K562 (cell line): Measurements from ENCODE around the gene FPR1. TPM values are rescaled to one million over a fixed set of nuclear protein-coding genes. Genes with fewer than 3 reads are reported as not detected.
A peak's percentile ranks its signal among the peaks of the same experiment; 100 is the strongest.

ENCODE experiments used
- DIDO1 ChIP-seq: fragments of 450-650 bp; IDR thresholded peaks from 2 replicates; pipeline ENCODE4 v1.6.1; 2016; ENCODE audit warnings: low read depth, missing biosample characterization, missing genetic modification characterization
- DMBX1 ChIP-seq: fragments of 250-450 bp; sonication (Bioruptor Pico); IDR thresholded peaks from 2 replicates; pipeline ENCODE4 v1.8.0; 2022; ENCODE audit warnings: inconsistent platforms, mild to moderate bottlenecking, moderate library complexity, borderline replicate concordance
- E2F5 ChIP-seq: sonication (generic); formaldehyde crosslinking; IDR thresholded peaks from 2 replicates; pipeline ENCODE4 v1.8.0; 2022; ENCODE audit warnings: mild to moderate bottlenecking, missing genetic modification reagents
- FOS ChIP-seq: IDR thresholded peaks from 3 replicates; pipeline ENCODE4 v1.6.1; 2011; ENCODE audit not compliant: insufficient read length; ENCODE audit errors: extremely low read depth
- GTF3C2 ChIP-seq: IDR thresholded peaks from 3 replicates; pipeline ENCODE4 v1.6.1; 2011; ENCODE audit warnings: borderline replicate concordance, mild to moderate bottlenecking, moderate library complexity; ENCODE audit not compliant: insufficient read length; ENCODE audit errors: extremely low read depth
- HDAC8 ChIP-seq: fragments of 450-650 bp; IDR thresholded peaks from 2 replicates; pipeline ENCODE4 v1.6.1; 2016; ENCODE audit warnings: mild to moderate bottlenecking, missing genetic modification characterization, moderate library complexity, missing compliant biosample characterization
- HNRNPL ChIP-seq: fragments of 200-400 bp; formaldehyde crosslinking; IDR thresholded peaks from 2 replicates; pipeline ENCODE4 v1.6.1; 2017; ENCODE audit warnings: low read depth, mild to moderate bottlenecking, low read length
- MBD1 ChIP-seq: fragments of 250-450 bp; sonication (Bioruptor Pico); IDR thresholded peaks from 2 replicates; pipeline ENCODE4 v1.8.0; 2022; ENCODE audit warnings: inconsistent platforms
- NELFE ChIP-seq: IDR thresholded peaks from 2 replicates; pipeline ENCODE4 v1.6.1; 2011; ENCODE audit warnings: mild to moderate bottlenecking; ENCODE audit not compliant: insufficient read depth, insufficient read length
- NR2F6 ChIP-seq: fragments of 450-650 bp; formaldehyde crosslinking; IDR thresholded peaks from 2 replicates; pipeline ENCODE4 v1.4.0; 2020; ENCODE audit warnings: mild to moderate bottlenecking
- POU5F1 ChIP-seq: fragments of 150-350 bp; IDR thresholded peaks from 2 replicates; pipeline ENCODE4 v1.6.1; 2014; ENCODE audit warnings: borderline replicate concordance, low read length, low read depth, mild to moderate bottlenecking; ENCODE audit not compliant: partially characterized antibody
- TFAM ChIP-seq: fragments of 250-450 bp; sonication (Bioruptor Pico); conservative IDR thresholded peaks from 2 replicates; pipeline ENCODE4 v1.5.0; 2021; ENCODE audit warnings: mild to moderate bottlenecking, moderate library complexity
- THRB ChIP-seq: fragments of 450-650 bp; formaldehyde crosslinking; conservative IDR thresholded peaks from 2 replicates; pipeline ENCODE4 v1.4.0; 2022; ENCODE audit warnings: mild to moderate bottlenecking, missing genetic modification characterization
- WHSC1 ChIP-seq: IDR thresholded peaks from one replicate; pipeline ENCODE4 v1.6.1; 2012; ENCODE audit warnings: low read length, control low read depth, inconsistent platforms
- ZBTB1 ChIP-seq: sonication (generic); formaldehyde crosslinking; IDR thresholded peaks from 2 replicates; pipeline ENCODE4 v1.8.1; 2023; ENCODE audit warnings: missing genetic modification reagents, low read depth, mild to moderate bottlenecking, borderline replicate concordance
- ZC3H11A ChIP-seq: IDR thresholded peaks from 2 replicates; pipeline ENCODE4 v1.6.1; 2012; ENCODE audit warnings: low read depth, low read length, improper control_type of control experiment
- ZNF707 ChIP-seq: fragments of 250-450 bp; sonication (Bioruptor Pico); conservative IDR thresholded peaks from 2 replicates; pipeline ENCODE4 v1.8.0; 2022; ENCODE audit warnings: inconsistent platforms, mild to moderate bottlenecking, moderate library complexity
- ZSCAN32 ChIP-seq: fragments of 450-650 bp; formaldehyde crosslinking; IDR thresholded peaks from 2 replicates; pipeline ENCODE4 v1.4.0; 2020; ENCODE audit warnings: mild to moderate bottlenecking, moderate library complexity
- polyA plus RNA-seq, 8 experiments: library from polyadenylated mRNA; depleted of rRNA in 4 of 8; stranded (reverse) in 5 of 8; unstranded in 3 of 8; fragments of >200 nt; fragmentation: Nextera tagmentation in 2 of 8; fragmentation: Illumina TruSeq in 1 of 8; extraction: Ambion mirVana in 2 of 8; extraction: Trizol in 1 of 8; gene quantifications; 2 replicates each; pipeline versions ENCODE4 v1.2.1 to v1.2.3, GENCODE V29; 2011 to 2014; ENCODE audit warnings: inconsistent platforms in 1 of 8, missing spikeins in 1 of 8
- total RNA-seq, 7 experiments: library from RNA; depleted of rRNA in 6 of 7; stranded (reverse); fragments of >200 nt in 6 of 7; fragmentation: Illumina TruSeq in 2 of 7; extraction: Trizol in 2 of 7; gene quantifications; 2 replicates each; pipeline versions ENCODE4 v1.2.1 to v1.2.3, GENCODE V29; 2011 to 2021; ENCODE audit warnings: low replicate concordance in 1 of 7
- TF ChIP-seq, protein P1 (sequence below): fragments of 450-650 bp; IDR thresholded peaks from 2 replicates; pipeline ENCODE4 v1.6.1; 2018; ENCODE audit warnings: mild to moderate bottlenecking, low read depth; ENCODE audit not compliant: partially characterized antibody

Gene FPR1
- total and polyA plus RNA-seq, 9 of the 15 experiments (the other 6 are each of a cell fraction or from before 2014, with no cell fraction given), result 0.06 to 0.25 (median 0.14) TPM; not detected in 4

GRCh38 chr19:51796195-51796679 is 44.6 kb upstream of the FPR1 start (continued):
- TF ChIP-seq WHSC1 (no peak), NELFE (no peak), DMBX1 (CRISPR knock-in tag) (peak; percentile 52; the same call in 1 of the 2 replicates), POU5F1 (peak; percentile 43), GTF3C2 (no peak), TFAM (CRISPR knock-in tag) (no peak), ZSCAN32 (CRISPR knock-in tag) (no peak), THRB (no peak), ZBTB1 (CRISPR knock-in tag) (no peak), ZNF707 (CRISPR knock-in tag) (no peak), DIDO1 (tag) (no peak), FOS (no peak), MBD1 (no peak), E2F5 (CRISPR knock-in tag) (no peak), NR2F6 (CRISPR knock-in tag) (no peak), ZC3H11A (no peak), HNRNPL (no peak), HDAC8 (no peak)
- TF ChIP-seq, protein P1, sequence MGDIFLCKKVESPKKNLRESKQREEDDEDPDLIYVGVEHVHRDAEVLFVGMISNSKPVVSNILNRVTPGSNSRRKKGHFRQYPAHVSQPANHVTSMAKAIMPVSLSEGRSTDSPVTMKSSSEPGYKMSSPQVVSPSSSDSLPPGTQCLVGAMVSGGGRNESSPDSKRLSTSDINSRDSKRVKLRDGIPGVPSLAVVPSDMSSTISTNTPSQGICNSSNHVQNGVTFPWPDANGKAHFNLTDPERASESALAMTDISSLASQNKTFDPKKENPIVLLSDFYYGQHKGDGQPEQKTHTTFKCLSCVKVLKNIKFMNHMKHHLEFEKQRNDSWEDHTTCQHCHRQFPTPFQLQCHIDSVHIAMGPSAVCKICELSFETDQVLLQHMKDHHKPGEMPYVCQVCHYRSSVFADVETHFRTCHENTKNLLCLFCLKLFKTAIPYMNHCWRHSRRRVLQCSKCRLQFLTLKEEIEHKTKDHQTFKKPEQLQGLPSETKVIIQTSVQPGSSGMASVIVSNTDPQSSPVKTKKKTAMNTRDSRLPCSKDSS, result no peak
